ENCODE results near the gene IFIT2. TPM values are rescaled to one million over a fixed set of nuclear protein-coding genes. Genes with fewer than 3 reads are reported as not detected.

IFIT2 gene
- total and polyA plus RNA-seq, 4 donors, result 4.8 to 5.5 (median 5.2) TPM

DNA sequence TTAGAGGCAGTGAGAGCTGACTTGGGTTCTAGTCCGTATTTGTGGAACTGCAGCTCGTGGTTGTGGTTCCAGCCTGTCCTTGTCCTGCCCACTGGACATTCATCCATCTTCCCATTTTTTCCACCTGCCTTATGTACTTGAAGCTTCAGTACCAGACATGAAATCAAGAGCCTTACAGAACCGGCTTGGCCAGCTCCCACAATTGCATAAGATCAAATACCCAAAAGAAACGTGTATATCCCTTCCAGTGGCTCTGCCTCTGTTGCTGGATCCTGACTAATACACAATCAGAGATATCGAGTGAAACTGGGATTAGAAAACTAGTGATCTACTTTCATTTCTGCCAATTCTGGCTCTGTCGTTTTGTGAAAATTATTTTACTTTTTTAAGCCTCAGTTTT lies 26.5 kb upstream of the IFIT2 start:
- DNase-seq (ENCODE audit: low spot score), result no peak
- WGBS, result 80% methylated on average over 6 of the region's 6 CpGs
- H3K27ac ChIP-seq (ENCODE audit: low read depth in 1 of 2, low read length in 2 of 2), result no peak overlapping the region

GRCh38 chr10:89278034-89278535 lies 23.8 kb upstream of the IFIT2 start:
- peak overlapping the region; percentile 19 to 70 for H3K9ac ChIP-seq (ENCODE audit: low read depth in 1 of 2, low read length in 2 of 2)
- no peak for DNase-seq (ENCODE audit: low spot score)

More for the DNA sequence above, 26.5 kb upstream of the IFIT2 start:
- TF ChIP-seq, protein P1, sequence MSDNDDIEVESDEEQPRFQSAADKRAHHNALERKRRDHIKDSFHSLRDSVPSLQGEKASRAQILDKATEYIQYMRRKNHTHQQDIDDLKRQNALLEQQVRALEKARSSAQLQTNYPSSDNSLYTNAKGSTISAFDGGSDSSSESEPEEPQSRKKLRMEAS (IDR thresholded peaks at IDR 0.05), result no peak
- no peak for TF ChIP-seq NR2F2 (IDR thresholded peaks at IDR 0.05)
- no peak for TF ChIP-seq YY1 (IDR thresholded peaks at IDR 0.05)
- no peak for TF ChIP-seq SP1 (IDR thresholded peaks at IDR 0.05)
- TF ChIP-seq FOXA1 (IDR thresholded peaks at IDR 0.05), result no peak
- TF ChIP-seq GABPA (IDR thresholded peaks at IDR 0.05 in 1 of 2, conservative IDR thresholded peaks at IDR 0.05 in 1 of 2), result no peak
- no peak for TF ChIP-seq HNF4A (conservative IDR thresholded peaks at IDR 0.05)
- TF ChIP-seq ATF3 (IDR thresholded peaks at IDR 0.05), result no peak
- no peak for TF ChIP-seq RXRA (IDR thresholded peaks at IDR 0.05)
- TF ChIP-seq ZBTB33 (IDR thresholded peaks at IDR 0.05), result no peak
- TF ChIP-seq HNF4G (IDR thresholded peaks at IDR 0.05), result no peak
- TF ChIP-seq, protein P2, sequence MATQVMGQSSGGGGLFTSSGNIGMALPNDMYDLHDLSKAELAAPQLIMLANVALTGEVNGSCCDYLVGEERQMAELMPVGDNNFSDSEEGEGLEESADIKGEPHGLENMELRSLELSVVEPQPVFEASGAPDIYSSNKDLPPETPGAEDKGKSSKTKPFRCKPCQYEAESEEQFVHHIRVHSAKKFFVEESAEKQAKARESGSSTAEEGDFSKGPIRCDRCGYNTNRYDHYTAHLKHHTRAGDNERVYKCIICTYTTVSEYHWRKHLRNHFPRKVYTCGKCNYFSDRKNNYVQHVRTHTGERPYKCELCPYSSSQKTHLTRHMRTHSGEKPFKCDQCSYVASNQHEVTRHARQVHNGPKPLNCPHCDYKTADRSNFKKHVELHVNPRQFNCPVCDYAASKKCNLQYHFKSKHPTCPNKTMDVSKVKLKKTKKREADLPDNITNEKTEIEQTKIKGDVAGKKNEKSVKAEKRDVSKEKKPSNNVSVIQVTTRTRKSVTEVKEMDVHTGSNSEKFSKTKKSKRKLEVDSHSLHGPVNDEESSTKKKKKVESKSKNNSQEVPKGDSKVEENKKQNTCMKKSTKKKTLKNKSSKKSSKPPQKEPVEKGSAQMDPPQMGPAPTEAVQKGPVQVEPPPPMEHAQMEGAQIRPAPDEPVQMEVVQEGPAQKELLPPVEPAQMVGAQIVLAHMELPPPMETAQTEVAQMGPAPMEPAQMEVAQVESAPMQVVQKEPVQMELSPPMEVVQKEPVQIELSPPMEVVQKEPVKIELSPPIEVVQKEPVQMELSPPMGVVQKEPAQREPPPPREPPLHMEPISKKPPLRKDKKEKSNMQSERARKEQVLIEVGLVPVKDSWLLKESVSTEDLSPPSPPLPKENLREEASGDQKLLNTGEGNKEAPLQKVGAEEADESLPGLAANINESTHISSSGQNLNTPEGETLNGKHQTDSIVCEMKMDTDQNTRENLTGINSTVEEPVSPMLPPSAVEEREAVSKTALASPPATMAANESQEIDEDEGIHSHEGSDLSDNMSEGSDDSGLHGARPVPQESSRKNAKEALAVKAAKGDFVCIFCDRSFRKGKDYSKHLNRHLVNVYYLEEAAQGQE (IDR thresholded peaks at IDR 0.05), result no peak
- Histone ChIP-seq H3K36me3 (ENCODE audit: control insufficient read depth in 4 of 4, insufficient read depth in 3 of 4, low read depth in 1 of 4, low read length in 3 of 4) (no peaks in the 10 kb centered on the region), H3K9ac (ENCODE audit: low read depth in 1 of 2, low read length in 2 of 2) (no peak overlapping the region), H3K9me3 (ENCODE audit: control insufficient read depth in 4 of 4, low read length in 3 of 4) (no peaks in the 10 kb centered on the region), H3K4me1 (ENCODE audit: control insufficient read depth in 4 of 4, insufficient read depth in 4 of 4, low read length in 3 of 4) (peaks cover 6 to 22% (median 13%) of the 10 kb centered on the region in 4 donors), H3K27me3 (ENCODE audit: control insufficient read depth in 4 of 4, insufficient read depth in 4 of 4, low read length in 3 of 4) (no peaks in the 10 kb centered on the region), H3K4me3 (ENCODE audit: low read depth in 1 of 3, low read length in 3 of 3) (no peak overlapping the region)

More at GRCh38 chr10:89278034-89278535, 23.8 kb upstream of the IFIT2 start:
- Histone ChIP-seq H3K9me3 (ENCODE audit: control insufficient read depth in 4 of 4, low read length in 3 of 4) (no peaks in the 10 kb centered on the region), H3K4me3 (ENCODE audit: low read depth in 1 of 3, low read length in 3 of 3) (no peak overlapping the region), H3K36me3 (ENCODE audit: control insufficient read depth in 4 of 4, insufficient read depth in 3 of 4, low read depth in 1 of 4, low read length in 3 of 4) (no peaks in the 10 kb centered on the region), H3K27ac (ENCODE audit: low read depth in 1 of 2, low read length in 2 of 2) (peak overlapping the region; percentile 74 to 75), H3K4me1 (ENCODE audit: control insufficient read depth in 4 of 4, insufficient read depth in 4 of 4, low read length in 3 of 4) (peaks cover 4 to 13% (median 7%) of the 10 kb centered on the region in 4 donors), H3K27me3 (ENCODE audit: control insufficient read depth in 4 of 4, insufficient read depth in 4 of 4, low read length in 3 of 4) (no peaks in the 10 kb centered on the region)
- 20% methylated on average over 1 of the region's 1 CpG for WGBS
- TF ChIP-seq HNF4A (conservative IDR thresholded peaks at IDR 0.05), result peak in 1 of 2 donors; percentile 29
- no peak for TF ChIP-seq EGR1 (IDR thresholded peaks at IDR 0.05; ENCODE audit: low read depth in 2 of 2)
- peak; percentile 50 for TF ChIP-seq SP1 (IDR thresholded peaks at IDR 0.05)
- peak; percentile 73 for TF ChIP-seq YY1 (IDR thresholded peaks at IDR 0.05)
- peak; percentile 43 for TF ChIP-seq ATF3 (IDR thresholded peaks at IDR 0.05)
- TF ChIP-seq RAD21 (IDR thresholded peaks at IDR 0.05), result peak; percentile 23 to 32
- TF ChIP-seq GABPA (IDR thresholded peaks at IDR 0.05 in 1 of 2, conservative IDR thresholded peaks at IDR 0.05 in 1 of 2), result no peak
- peak; percentile 83 to 89 for TF ChIP-seq JUND (IDR thresholded peaks at IDR 0.05)
- peak; percentile 17 to 24 for TF ChIP-seq RXRA (IDR thresholded peaks at IDR 0.05)
- TF ChIP-seq TAF1 (conservative IDR thresholded peaks at IDR 0.05), result no peak
- TF ChIP-seq, protein P2 (IDR thresholded peaks at IDR 0.05), result peak; percentile 41

All from liver (tissue), 9 donors.